Panc1 (cell line): ENCODE measurements around the gene ERG. TPM values are rescaled to one million over a fixed set of nuclear protein-coding genes. Genes with fewer than 3 reads are reported as not detected.

Experiments
- ATAC-seq: fragments of 200-7000 bp; cut with Tn5 transposase; 2 replicates; pipeline ENCODE4 v1.9.1; 2020; ENCODE audit warnings: mild to moderate bottlenecking, moderate library complexity
- BruUV-seq: library from RNA; stranded (reverse); fragments of 400-500 nt; replicated peaks from 2 replicates; lab custom pipeline; 2021; lab: Mats Ljungman, UMichigan
- CTCF ChIA-PET: fragments of 300-600 bp; sonication (Branson Sonifier 250); formaldehyde crosslinking; loops from one replicate; lab custom pipeline; 2022; ENCODE audit warnings: antibody characterized with exemption; lab: Charles Lee
- POLR2A ChIA-PET: fragments of 300-600 bp; sonication (Branson Sonifier 250); formaldehyde crosslinking; loops from one replicate; lab custom pipeline; 2022; ENCODE audit warnings: antibody characterized with exemption; lab: Charles Lee
- DNase-seq: peaks from one replicate; pipeline ENCODE4 v3.0.0-alpha.2; 2010; ENCODE audit warnings: low read depth, low spot score
- H3K27ac ChIP-seq: 2 replicates; pipeline ENCODE4 v1.5.1; 2011; ENCODE audit warnings: mild to moderate bottlenecking, low read length, inconsistent platforms
- H3K27me3 ChIP-seq: fragments of 200-500 bp; sonication (Bioruptor generic); 2 replicates; pipeline ENCODE4 v1.6.0; 2014; ENCODE audit warnings: low read length, inconsistent platforms; ENCODE audit not compliant: control insufficient read depth, insufficient read depth
- H3K36me3 ChIP-seq: fragments of 200-500 bp; sonication (Bioruptor generic); 2 replicates; pipeline ENCODE4 v1.5.1; 2014; ENCODE audit warnings: inconsistent platforms, mild to moderate bottlenecking, low read length, moderate library complexity; ENCODE audit not compliant: control insufficient read depth, insufficient read depth
- H3K4me1 ChIP-seq: 2 replicates; pipeline ENCODE4 v1.5.1; 2011; ENCODE audit warnings: inconsistent platforms, mild to moderate bottlenecking, low read length, moderate library complexity; ENCODE audit not compliant: control insufficient read depth, insufficient read depth
- H3K4me3 ChIP-seq, 2 experiments: 2 replicates each; pipeline ENCODE4 v1.5.1; 2011 to 2012; ENCODE audit warnings: low read depth in 2 of 2, low read length in 2 of 2, mild to moderate bottlenecking in 2 of 2, inconsistent platforms in 1 of 2, moderate library complexity in 1 of 2
- H3K9me3 ChIP-seq: fragments of 200-500 bp; sonication (Bioruptor generic); 2 replicates; pipeline ENCODE4 v1.5.1; 2014; ENCODE audit warnings: low read depth, mild to moderate bottlenecking, inconsistent platforms, low read length, moderate library complexity; ENCODE audit not compliant: control insufficient read depth, insufficient read depth
- CTCF ChIP-seq: fragments of 450-650 bp; IDR thresholded peaks from 2 replicates; pipeline ENCODE4 v1.5.1; 2017; ENCODE audit warnings: mild to moderate bottlenecking
- POLR2AphosphoS5 ChIP-seq: IDR thresholded peaks from 2 replicates; pipeline ENCODE4 v1.6.1; 2012; ENCODE audit warnings: mild to moderate bottlenecking, low read depth, low read length, moderate library complexity
- REST ChIP-seq, 2 experiments: IDR thresholded peaks; 2 replicates each; pipeline ENCODE4 v1.6.1; 2011 to 2012; ENCODE audit warnings: low read depth in 2 of 2, control low read depth in 1 of 2, low read length in 1 of 2, mild to moderate bottlenecking in 1 of 2, moderate library complexity in 1 of 2; ENCODE audit not compliant: insufficient read depth in 1 of 2
- SIN3A ChIP-seq: IDR thresholded peaks from 2 replicates; pipeline ENCODE4 v1.6.1; 2012; ENCODE audit warnings: low read depth, mild to moderate bottlenecking, low read length, moderate library complexity, borderline replicate concordance; ENCODE audit not compliant: insufficient read depth
- TCF7L2 ChIP-seq: IDR thresholded peaks from 2 replicates; pipeline ENCODE4 v1.6.1; 2011; ENCODE audit warnings: mild to moderate bottlenecking, low read depth, low read length, inconsistent platforms
- in situ Hi-C: cut with HindIII; loops from 2 replicates; pipeline ENCODE4 v1.10.0; 2016; ENCODE audit warnings: low sequenced_read_pairs, low pct_unique_long_range_greater_than_20kb
- intact Hi-C: fragments of 100-400 bp; cut with micrococcal nuclease; formaldehyde crosslinking; loops from one replicate; pipeline ENCODE4 v1.10.0; 2022; ENCODE audit not compliant: unreplicated experiment
- total RNA-seq: library from RNA; stranded (reverse); gene quantifications from one replicate; pipeline ENCODE4 v1.2.1, GENCODE V29; 2021; ENCODE audit not compliant: unreplicated experiment

Gene ERG
- total RNA-seq, 1 experiment from 2014 or later = 0.49 TPM

GRCh38 chr21:38470755-38471154 lies 27.5 kb downstream of the ERG start:
- intact Hi-C loops (no loop called here), in situ Hi-C loops (no loop called here)
- Histone ChIP-seq H3K9me3 (no peaks in the 10 kb centered on the region), H3K4me1 (no peaks in the 10 kb centered on the region), H3K27me3 (no peaks in the 10 kb centered on the region), H3K4me3 (no peak overlapping the region), H3K27ac (no peak overlapping the region), H3K36me3 (no peaks in the 10 kb centered on the region)
- no peak for ATAC-seq
- TF ChIP-seq TCF7L2 = no peak
- no TSS peak for BruUV-seq
- no peak for DNase-seq
- CTCF ChIA-PET = no interaction called here
- POLR2A ChIA-PET = no interaction called here

GRCh38 chr21:38469642-38470041 lies 28.6 kb downstream of the ERG start:
- Histone ChIP-seq H3K27ac (no peak overlapping the region), H3K4me3 (no peak overlapping the region), H3K36me3 (no peaks in the 10 kb centered on the region), H3K27me3 (no peaks in the 10 kb centered on the region), H3K9me3 (no peaks in the 10 kb centered on the region), H3K4me1 (no peaks in the 10 kb centered on the region)
- DNase-seq (no peak), ATAC-seq (no peak)
- in situ Hi-C loops = no loop called here
- BruUV-seq = no TSS peak
- CTCF ChIA-PET = no interaction called here
- intact Hi-C loops = no loop called here
- TF ChIP-seq REST (IDR thresholded peaks at IDR 0.05; ENCODE audit: insufficient read depth in 1 of 2, low read depth in 2 of 2, low read length in 1 of 2) (no peak), POLR2AphosphoS5 (no peak), SIN3A (no peak), CTCF (no peak), TCF7L2 (no peak)
- POLR2A ChIA-PET = no interaction called here

- intact Hi-C loops = no loop called here
- ATAC-seq = no peak
- in situ Hi-C loops = no loop called here
- H3K4me1 ChIP-seq = no peaks in the 10 kb centered on the region
- no peak for DNase-seq
- no peaks in the 10 kb centered on the region for H3K27me3 ChIP-seq
- ChIA-PET CTCF (no interaction called here), POLR2A (no interaction called here)
- TF ChIP-seq SIN3A = no peak
- no peak overlapping the region for H3K27ac ChIP-seq
- H3K36me3 ChIP-seq = no peaks in the 10 kb centered on the region
- no peaks in the 10 kb centered on the region for H3K9me3 ChIP-seq
- H3K4me3 ChIP-seq = no peak overlapping the region
- no TSS peak for BruUV-seq
These were observed 29.3 kb downstream of the ERG start for GRCh38 chr21:38468989-38469388.
